Stimulated activated CD4-positive, alpha-beta T cell treated with anti-CD3 and anti-CD28 coated beads, Interleukin-4, amount 100 ng/mL, for 24 hours (primary cell): Measurements from ENCODE around the gene GRM3.
"Not testable (repeated sequence)": the region's sequence is repeated elsewhere in the genome, so short reads cannot be mapped to it uniquely, and the experiment has no call there.

Experiments
- DNase-seq: peaks from one replicate; pipeline ENCODE4 v3.0.0-alpha.2; 2020

Gene GRM3

GRCh38 chr7:86643561-86644281 is at the start of gene GRM3:
GRM3 (plus strand) TSS chr7:86643909; CDS start chr7:86765146, 121,237 bp downstream.
- DNase-seq: no peak

GRCh38 chr7:86598311-86598710 is 45.4 kb upstream of the GRM3 start:
- no peak for DNase-seq

- DNase-seq: no peak
Measured at GRCh38 chr7:86598721-86599120, 45.0 kb upstream of the GRM3 start.

- DNase-seq: no peak
Measured at GRCh38 chr7:86600506-86601290, 43.0 kb upstream of the GRM3 start.

GRCh38 chr7:86615711-86616110 is 28.0 kb upstream of the GRM3 start:
- DNase-seq: not testable (repeated sequence)

- DNase-seq: no peak
Measured at GRCh38 chr7:86644282-86645224, 844 bp downstream of the GRM3 start.

GRCh38 chr7:86645225-86645608 is 1.5 kb downstream of the GRM3 start:
- no peak for DNase-seq

- DNase-seq: no peak
Measured at GRCh38 chr7:86645676-86646276, 2.1 kb downstream of the GRM3 start.

- DNase-seq: no peak
Measured at GRCh38 chr7:86647385-86648094, 3.8 kb downstream of the GRM3 start.

GRCh38 chr7:86648169-86648568 is 4.5 kb downstream of the GRM3 start:
- no peak for DNase-seq

- DNase-seq: no peak
Measured at GRCh38 chr7:86653919-86654659, 10.4 kb downstream of the GRM3 start.

GRCh38 chr7:86657948-86658347 is 14.2 kb downstream of the GRM3 start:
- no peak for DNase-seq

- DNase-seq: no peak
Measured at GRCh38 chr7:86660950-86661462, 17.3 kb downstream of the GRM3 start.

- no peak for DNase-seq
Measured at GRCh38 chr7:86664486-86664885, 20.8 kb downstream of the GRM3 start.

GRCh38 chr7:86664991-86665390 is 21.3 kb downstream of the GRM3 start:
- DNase-seq: no peak

- DNase-seq: no peak
Measured at GRCh38 chr7:86665669-86666068, 22.0 kb downstream of the GRM3 start.

- no peak for DNase-seq
Measured at GRCh38 chr7:86667732-86668131, 24.0 kb downstream of the GRM3 start.

GRCh38 chr7:86668315-86668714 is 24.6 kb downstream of the GRM3 start:
- DNase-seq: no peak

- no peak for DNase-seq
Measured at GRCh38 chr7:86687831-86688230, 44.1 kb downstream of the GRM3 start.

- no peak for DNase-seq
Measured at GRCh38 chr7:86689363-86689762, 45.7 kb downstream of the GRM3 start.

- no peak for DNase-seq
Measured at GRCh38 chr7:86692755-86693154, 49.0 kb downstream of the GRM3 start.
